ENCODE data around the gene ANKS1A.

Gene ANKS1A

GRCh38 chr6:35041086-35041861, 152.2 kb downstream of the ANKS1A start:
- H3K4me3 ChIP-seq (ENCODE audit: control insufficient read depth, low read depth, low read length) = no peak overlapping the region
- TF ChIP-seq, protein P1, sequence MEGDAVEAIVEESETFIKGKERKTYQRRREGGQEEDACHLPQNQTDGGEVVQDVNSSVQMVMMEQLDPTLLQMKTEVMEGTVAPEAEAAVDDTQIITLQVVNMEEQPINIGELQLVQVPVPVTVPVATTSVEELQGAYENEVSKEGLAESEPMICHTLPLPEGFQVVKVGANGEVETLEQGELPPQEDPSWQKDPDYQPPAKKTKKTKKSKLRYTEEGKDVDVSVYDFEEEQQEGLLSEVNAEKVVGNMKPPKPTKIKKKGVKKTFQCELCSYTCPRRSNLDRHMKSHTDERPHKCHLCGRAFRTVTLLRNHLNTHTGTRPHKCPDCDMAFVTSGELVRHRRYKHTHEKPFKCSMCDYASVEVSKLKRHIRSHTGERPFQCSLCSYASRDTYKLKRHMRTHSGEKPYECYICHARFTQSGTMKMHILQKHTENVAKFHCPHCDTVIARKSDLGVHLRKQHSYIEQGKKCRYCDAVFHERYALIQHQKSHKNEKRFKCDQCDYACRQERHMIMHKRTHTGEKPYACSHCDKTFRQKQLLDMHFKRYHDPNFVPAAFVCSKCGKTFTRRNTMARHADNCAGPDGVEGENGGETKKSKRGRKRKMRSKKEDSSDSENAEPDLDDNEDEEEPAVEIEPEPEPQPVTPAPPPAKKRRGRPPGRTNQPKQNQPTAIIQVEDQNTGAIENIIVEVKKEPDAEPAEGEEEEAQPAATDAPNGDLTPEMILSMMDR (conservative IDR thresholded peaks at IDR 0.05; ENCODE audit: control insufficient read depth, insufficient read depth, low read depth, low read length) = no peak
- DNase-seq (ENCODE audit: low read depth) = no peak

DNA sequence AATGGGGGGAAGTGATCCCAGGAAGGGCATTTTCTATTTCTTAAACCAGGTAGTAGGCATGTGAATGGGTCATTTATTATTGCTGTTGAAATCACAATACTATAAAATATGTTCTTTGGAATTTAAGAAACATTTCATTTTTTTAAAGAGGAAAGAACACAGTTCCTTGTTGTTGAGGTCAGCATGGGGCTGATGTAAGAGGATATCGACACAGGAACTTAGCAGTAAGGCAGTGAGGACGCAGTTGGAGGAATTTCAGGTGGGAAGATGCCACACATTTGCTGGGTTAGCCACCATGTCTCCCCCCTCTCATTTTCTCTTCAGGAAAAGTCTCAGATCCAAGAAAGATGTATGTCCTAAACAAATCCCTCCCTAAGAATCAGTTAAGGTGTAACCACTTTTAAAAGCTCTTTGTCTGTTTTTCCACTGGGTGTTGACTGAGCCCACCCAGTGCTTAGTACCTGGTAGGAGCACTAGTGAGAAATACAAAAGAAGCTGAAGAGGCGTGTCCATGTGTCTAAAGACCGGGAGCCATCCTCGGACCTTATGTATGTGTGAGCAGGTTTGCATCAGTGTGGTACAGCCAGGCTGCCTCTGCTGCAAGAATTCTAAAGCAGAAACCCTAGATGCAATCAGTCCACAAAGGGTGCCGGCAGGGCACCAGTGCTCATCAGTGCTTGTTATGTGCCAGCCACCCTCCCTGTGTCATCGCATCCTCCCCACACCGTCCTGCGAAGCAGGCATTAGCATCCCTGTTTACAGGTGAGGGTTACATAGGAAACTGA, 153.2 kb downstream of the ANKS1A start:
- no peak overlapping the region for H3K4me3 ChIP-seq (ENCODE audit: control insufficient read depth, low read depth, low read length)
- DNase-seq (ENCODE audit: low read depth) = no peak
- TF ChIP-seq, protein P1 (conservative IDR thresholded peaks at IDR 0.05; ENCODE audit: control insufficient read depth, insufficient read depth, low read depth, low read length) = no peak

GRCh38 chr6:35043381-35044130, 154.5 kb downstream of the ANKS1A start:
- TF ChIP-seq, protein P1 (conservative IDR thresholded peaks at IDR 0.05; ENCODE audit: control insufficient read depth, insufficient read depth, low read depth, low read length) = no peak

GRCh38 chr6:35044145-35044745, 155.2 kb downstream of the ANKS1A start:
- DNase-seq (ENCODE audit: low read depth) = peak; percentile 33
- no peak overlapping the region for H3K4me3 ChIP-seq (ENCODE audit: control insufficient read depth, low read depth, low read length)
- TF ChIP-seq, protein P1 (conservative IDR thresholded peaks at IDR 0.05; ENCODE audit: control insufficient read depth, insufficient read depth, low read depth, low read length) = no peak

More at GRCh38 chr6:35043381-35044130, 154.5 kb downstream of the ANKS1A start:
- H3K4me3 ChIP-seq (ENCODE audit: control insufficient read depth, low read depth, low read length) = no peak overlapping the region
- no peak for DNase-seq (ENCODE audit: low read depth)

DNA sequence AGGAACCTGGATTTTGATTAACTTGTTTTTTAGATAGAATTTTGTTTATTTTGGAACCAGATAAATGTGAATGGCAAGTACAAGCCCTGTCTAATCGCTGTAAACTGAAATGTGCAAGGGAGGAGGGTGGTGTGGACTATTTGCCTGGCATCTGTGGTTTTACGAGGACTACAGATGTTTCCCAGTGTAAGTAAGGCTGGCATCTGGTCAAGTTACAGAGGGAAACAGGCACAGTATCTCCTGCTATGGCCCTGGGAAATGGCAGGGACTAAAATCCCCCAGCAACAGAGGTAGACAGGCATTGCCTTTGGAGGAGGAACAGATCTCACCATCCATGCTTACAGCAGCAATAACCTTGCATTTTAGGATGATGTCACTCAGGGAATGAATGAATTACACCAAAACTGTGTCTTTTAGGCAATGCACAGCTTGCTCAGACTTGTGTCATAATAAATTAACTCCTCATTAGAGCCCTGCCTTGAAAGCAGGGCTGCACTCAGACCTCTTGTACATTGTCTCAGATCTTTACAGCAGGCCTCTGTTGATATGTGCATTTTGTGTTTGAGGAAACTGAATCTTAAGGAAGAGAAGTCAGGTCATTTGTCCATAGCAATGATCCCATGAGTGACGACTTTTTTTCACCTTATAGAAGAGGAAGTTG, 155.8 kb downstream of the ANKS1A start:
- peak; percentile 38 for DNase-seq (ENCODE audit: low read depth)
- TF ChIP-seq, protein P1 (conservative IDR thresholded peaks at IDR 0.05; ENCODE audit: control insufficient read depth, insufficient read depth, low read depth, low read length) = no peak
- H3K4me3 ChIP-seq (ENCODE audit: control insufficient read depth, low read depth, low read length) = no peak overlapping the region

- DNase-seq (ENCODE audit: low read depth) = no peak
- H3K4me3 ChIP-seq (ENCODE audit: control insufficient read depth, low read depth, low read length) = no peak overlapping the region
- TF ChIP-seq, protein P1 (conservative IDR thresholded peaks at IDR 0.05; ENCODE audit: control insufficient read depth, insufficient read depth, low read depth, low read length) = no peak
Observed at GRCh38 chr6:35046103-35046502, 157.0 kb downstream of the ANKS1A start.

Data from fibroblast of mammary gland (primary cell).